ENCODE measurements around the gene NPIPA1.
"Not testable (repeated sequence)": the region's sequence is repeated elsewhere in the genome, so short reads cannot be mapped to it uniquely, and the experiment has no call there.

Gene NPIPA1

GRCh38 chr16:14975418-14976194 is 38.4 kb downstream of the NPIPA1 start:
- peak overlapping the region; percentile 84 for H3K4me3 ChIP-seq (ENCODE audit: low read depth, low read length)
- in situ Hi-C loops (cut with HindIII; ENCODE audit: low sequenced_read_pairs); DNase-seq (ENCODE audit: low read depth): not testable (repeated sequence)

- not testable (repeated sequence) for DNase-seq (ENCODE audit: low read depth); H3K4me3 ChIP-seq (ENCODE audit: low read depth, low read length)
Observed at GRCh38 chr16:14976971-14977736, 39.9 kb downstream of the NPIPA1 start.

GRCh38 chr16:14978281-14978680 is 41.0 kb downstream of the NPIPA1 start:
- H3K4me3 ChIP-seq (ENCODE audit: low read depth, low read length); in situ Hi-C loops (cut with HindIII; ENCODE audit: low sequenced_read_pairs); DNase-seq (ENCODE audit: low read depth): not testable (repeated sequence)

More at GRCh38 chr16:14976971-14977736, 39.9 kb downstream of the NPIPA1 start:
- in situ Hi-C loops (cut with HindIII; ENCODE audit: low sequenced_read_pairs) = not testable (repeated sequence)

- H3K4me3 ChIP-seq (ENCODE audit: low read depth, low read length); in situ Hi-C loops (cut with HindIII; ENCODE audit: low sequenced_read_pairs); DNase-seq (ENCODE audit: low read depth): not testable (repeated sequence)
Observed at GRCh38 chr16:14978908-14979307, 41.7 kb downstream of the NPIPA1 start.

GRCh38 chr16:14981234-14981633 is 44.0 kb downstream of the NPIPA1 start:
- H3K4me3 ChIP-seq (ENCODE audit: low read depth, low read length); in situ Hi-C loops (cut with HindIII; ENCODE audit: low sequenced_read_pairs); DNase-seq (ENCODE audit: low read depth): not testable (repeated sequence)

GRCh38 chr16:14982521-14982920 is 45.3 kb downstream of the NPIPA1 start:
- H3K4me3 ChIP-seq (ENCODE audit: low read depth, low read length); DNase-seq (ENCODE audit: low read depth); in situ Hi-C loops (cut with HindIII; ENCODE audit: low sequenced_read_pairs): not testable (repeated sequence)

- in situ Hi-C loops (cut with HindIII; ENCODE audit: low sequenced_read_pairs); DNase-seq (ENCODE audit: low read depth); H3K4me3 ChIP-seq (ENCODE audit: low read depth, low read length): not testable (repeated sequence)
Observed at GRCh38 chr16:14988092-14988491, 50.8 kb downstream of the NPIPA1 start.

GRCh38 chr16:14988661-14989191 is 51.5 kb downstream of the NPIPA1 start:
- DNase-seq (ENCODE audit: low read depth); H3K4me3 ChIP-seq (ENCODE audit: low read depth, low read length); in situ Hi-C loops (cut with HindIII; ENCODE audit: low sequenced_read_pairs): not testable (repeated sequence)

- H3K4me3 ChIP-seq (ENCODE audit: low read depth, low read length); DNase-seq (ENCODE audit: low read depth); in situ Hi-C loops (cut with HindIII; ENCODE audit: low sequenced_read_pairs): not testable (repeated sequence)
Observed at GRCh38 chr16:14989291-14990281, 52.3 kb downstream of the NPIPA1 start.

- H3K4me3 ChIP-seq (ENCODE audit: low read depth, low read length); DNase-seq (ENCODE audit: low read depth); in situ Hi-C loops (cut with HindIII; ENCODE audit: low sequenced_read_pairs): not testable (repeated sequence)
Observed at GRCh38 chr16:14993277-14994151, 56.3 kb downstream of the NPIPA1 start.

GRCh38 chr16:14996702-14997101 is 59.5 kb downstream of the NPIPA1 start:
- H3K4me3 ChIP-seq (ENCODE audit: low read depth, low read length); in situ Hi-C loops (cut with HindIII; ENCODE audit: low sequenced_read_pairs); DNase-seq (ENCODE audit: low read depth): not testable (repeated sequence)

GRCh38 chr16:14998300-14998699 is 61.1 kb downstream of the NPIPA1 start:
- in situ Hi-C loops (cut with HindIII; ENCODE audit: low sequenced_read_pairs); H3K4me3 ChIP-seq (ENCODE audit: low read depth, low read length); DNase-seq (ENCODE audit: low read depth): not testable (repeated sequence)

- in situ Hi-C loops (cut with HindIII; ENCODE audit: low sequenced_read_pairs); DNase-seq (ENCODE audit: low read depth); H3K4me3 ChIP-seq (ENCODE audit: low read depth, low read length): not testable (repeated sequence)
Observed at GRCh38 chr16:14999845-15000244, 62.6 kb downstream of the NPIPA1 start.
